GM12878 (cell line): Measurements from ENCODE around the gene SHOC2. TPM values are rescaled to one million over a fixed set of nuclear protein-coding genes. Genes with fewer than 3 reads are reported as not detected.

ENCODE experiments used
- ATAC-seq: fragments of 200-7000 bp; cut with Tn5 transposase; 3 replicates; pipeline ENCODE4 v1.9.1; 2020; ENCODE audit warnings: mild to moderate bottlenecking, moderate library complexity
- BruUV-seq: library from RNA; stranded (reverse); fragments of 400-500 nt; replicated peaks from 2 replicates; lab custom pipeline; 2021; lab: Mats Ljungman, UMichigan
- CTCF ChIA-PET: fragments of 300-600 bp; sonication (Branson Sonifier 250); formaldehyde crosslinking; extraction: SDS; loops from one replicate; lab custom pipeline; 2021; ENCODE audit warnings: inconsistent platforms; lab: Yijun Ruan, JAX
- POLR2A ChIA-PET: fragments of 350-600 bp; formaldehyde crosslinking; extraction: SDS; loops from one replicate; lab custom pipeline; 2021; ENCODE audit warnings: inconsistent platforms; lab: Charles Lee
- RAD21 ChIA-PET: fragments of 300-600 bp; sonication (Branson Sonifier 250); formaldehyde crosslinking; loops from one replicate; lab custom pipeline; 2023; ENCODE audit warnings: antibody characterized with exemption; ENCODE audit not compliant: unreplicated experiment; lab: Charles Lee
- SMC1A ChIA-PET: fragments of 300-600 bp; sonication (Branson Sonifier 250); formaldehyde crosslinking; loops from one replicate; lab custom pipeline; 2023; ENCODE audit not compliant: unreplicated experiment, uncharacterized antibody; lab: Charles Lee
- DNase-seq: peaks from one replicate; pipeline ENCODE4 v3.0.0-alpha.2; 2011; ENCODE audit warnings: low read depth, low spot score
- FAIRE-seq: peaks from 3 replicates; lab custom pipeline; 2011; peaks lifted over from hg19 to GRCh38; lab: Jason Lieb, UNC
- H2AFZ ChIP-seq: 2 replicates; pipeline ENCODE4 v1.6.0; 2011; ENCODE audit warnings: low read depth, low read length, control low read depth; ENCODE audit not compliant: control insufficient read depth
- H3K27ac ChIP-seq: 2 replicates; pipeline ENCODE4 v1.5.1; 2011; ENCODE audit warnings: control low read depth; ENCODE audit not compliant: control insufficient read depth, insufficient read depth
- H3K27me3 ChIP-seq, 2 experiments: replicated peaks in 1 of 2; 2 replicates each; pipeline versions ENCODE4 v1.6.0 to v1.6.1; 2011; ENCODE audit warnings: low read length in 1 of 2; ENCODE audit not compliant: control insufficient read depth in 2 of 2, insufficient read depth in 2 of 2
- H3K36me3 ChIP-seq, 2 experiments: 2 replicates each; pipeline ENCODE4 v1.5.1; 2011; ENCODE audit warnings: low read length in 1 of 2; ENCODE audit not compliant: control insufficient read depth in 2 of 2, insufficient read depth in 2 of 2
- H3K4me1 ChIP-seq: 2 replicates; pipeline ENCODE4 v1.6.1; 2011; ENCODE audit warnings: mild to moderate bottlenecking, low read length, moderate library complexity, mixed read lengths; ENCODE audit not compliant: control insufficient read depth, insufficient read depth
- H3K4me2 ChIP-seq: 2 replicates; pipeline ENCODE4 v1.6.0; 2011; ENCODE audit warnings: control low read depth; ENCODE audit not compliant: control insufficient read depth, insufficient read depth
- H3K4me3 ChIP-seq: fragments of 200-600 bp; sonication (generic); 2 replicates; pipeline ENCODE4 v1.5.1; 2016
- H3K79me2 ChIP-seq: 2 replicates; pipeline ENCODE4 v1.6.0; 2011; ENCODE audit warnings: low read length; ENCODE audit not compliant: control insufficient read depth, insufficient read depth
- H3K9ac ChIP-seq: 2 replicates; pipeline ENCODE4 v1.8.0; 2011; ENCODE audit warnings: low read length, control low read depth, mixed read lengths; ENCODE audit not compliant: control insufficient read depth, insufficient read depth
- H3K9me3 ChIP-seq: replicated peaks from 3 replicates; pipeline ENCODE4 v1.5.1; 2011; ENCODE audit warnings: mild to moderate bottlenecking, low read length; ENCODE audit not compliant: control insufficient read depth, insufficient read depth
- H4K20me1 ChIP-seq: 2 replicates; pipeline ENCODE4 v1.6.0; 2011; ENCODE audit not compliant: control insufficient read depth, insufficient read depth
- ASH2L ChIP-seq: fragments of 300-600, 200-600 bp; sonication (generic); IDR thresholded peaks from 2 replicates; pipeline ENCODE4 v1.6.1; 2017; ENCODE audit warnings: low read depth, mild to moderate bottlenecking, borderline replicate concordance
- ESRRA ChIP-seq: IDR thresholded peaks from 2 replicates; pipeline ENCODE4 v1.6.1; 2012; ENCODE audit warnings: mild to moderate bottlenecking, low read length, improper control_type of control experiment
- FOS ChIP-seq: IDR thresholded peaks from 3 replicates; pipeline ENCODE4 v1.6.1; 2011; ENCODE audit warnings: borderline replicate concordance; ENCODE audit not compliant: insufficient read length; ENCODE audit errors: extremely low read depth
- MEF2A ChIP-seq: IDR thresholded peaks from 2 replicates; pipeline ENCODE4 v1.6.1; 2011; ENCODE audit warnings: low read depth, mild to moderate bottlenecking, low read length, moderate library complexity; ENCODE audit not compliant: insufficient read depth
- SREBF2 ChIP-seq: IDR thresholded peaks from 2 replicates; pipeline ENCODE4 v1.6.1; 2012; ENCODE audit warnings: mild to moderate bottlenecking, low read length
- ZNF687 ChIP-seq: fragments of 450-650 bp; IDR thresholded peaks from 2 replicates; pipeline ENCODE4 v1.6.1; 2017; ENCODE audit warnings: mild to moderate bottlenecking, moderate library complexity
- WGBS: methylation state at CpG from one replicate; pipeline ENCODE4 v1.1.6; 2016; ENCODE audit warnings: low lambda C conversion rate; ENCODE audit not compliant: insufficient replicate concordance, insufficient coverage; ENCODE audit errors: missing lambda C conversion rate; 5-methylcytosine and 5-hydroxymethylcytosine counted together
- in situ Hi-C: fragments of 300-500 bp; cut with MboI; formaldehyde crosslinking; loops from 9 replicates; pipeline ENCODE4 v1.14.3; 2018; ENCODE audit warnings: mixed read lengths
- intact Hi-C: fragments of 100-400 bp; cut with micrococcal nuclease; formaldehyde crosslinking; loops from one replicate; pipeline ENCODE4 v1.14.2; 2022; ENCODE audit not compliant: unreplicated experiment
- polyA plus RNA-seq, 11 experiments: library from polyadenylated mRNA; depleted of rRNA in 4 of 11; unstranded in 6 of 11; stranded (reverse) in 5 of 11; fragments of >200 nt; fragmentation: Nextera tagmentation in 4 of 11; fragmentation: Illumina TruSeq in 1 of 11; extraction: Ambion mirVana in 4 of 11; extraction: Trizol in 1 of 11; gene quantifications; 1 replicate in 1 of 11; 2 replicates in 10 of 11; pipeline versions ENCODE4 v1.2.1 to v1.2.3, GENCODE V29; 2011 to 2016; ENCODE audit warnings: inconsistent platforms in 2 of 11, missing spikeins in 2 of 11, low read depth in 1 of 11
- total RNA-seq, 4 experiments: library from RNA; depleted of rRNA in 3 of 4; stranded (reverse); fragments of >200 nt in 3 of 4; fragmentation: Illumina TruSeq in 1 of 4; extraction: Trizol in 1 of 4; gene quantifications; 2 replicates each; pipeline versions ENCODE4 v1.2.1 to v1.2.3, GENCODE V29; 2013 to 2021

The SHOC2 gene
- total and polyA plus RNA-seq, 10 of the 15 experiments (the other 5 are each of a cell fraction or from before 2014, with no cell fraction given) = 24.8 to 65.3 (median 42.6) TPM

- RAD21 ChIA-PET = interaction anchor here (0.8 kb wide), 1 partner anchor 55 kb away, joined by 3 read pairs; the partner anchor contains the start of gene BBIP1
- 24% methylated on average over 3 of the region's 3 CpGs for WGBS
- peak; percentile 83 for ATAC-seq
Measured at GRCh38 chr10:110973400-110973799, 54.0 kb downstream of the SHOC2 start.

More at GRCh38 chr10:110973400-110973799, 54.0 kb downstream of the SHOC2 start:
- Histone ChIP-seq H3K4me1 (0 out of 2 replicates have a peak, but pooled peaks cover 3% of the 10 kb centered on the region), H3K4me3 (no peak overlapping the region), H3K9me3 (peaks cover 11% of the 10 kb centered on the region), H2AFZ (no peak overlapping the region), H3K27ac (no peak overlapping the region), H3K79me2 (peaks cover 78% of the 10 kb centered on the region), H3K4me2 (no peak overlapping the region), H3K36me3 (peaks cover 0 to 6% of the 10 kb centered on the region in 2 experiments; a peak in 2 of 4 replicates), H4K20me1 (no peaks in the 10 kb centered on the region), H3K27me3 (no peaks in the 10 kb centered on the region), H3K9ac (no peak overlapping the region; the same call in 1 of the 2 replicates)
- SMC1A ChIA-PET = no interaction called here
- POLR2A ChIA-PET = no interaction called here
- DNase-seq (no peak), FAIRE-seq (no peak)
- in situ Hi-C loops = no loop called here
- no TSS peak for BruUV-seq
- CTCF ChIA-PET = interaction anchor here (1.0 to 2.1 kb wide), 2 partner anchors 13 to 25 kb away, joined by 3 to 4 read pairs; no protein-coding TSS in a partner anchor
- intact Hi-C loops = no loop called here
- TF ChIP-seq MEF2A (no peak), FOS (no peak), ASH2L (no peak), SREBF2 (no peak), ZNF687 (no peak), ESRRA (no peak)
